Measurements from ENCODE around the gene TAF3. TPM values are rescaled to one million over a fixed set of nuclear protein-coding genes. Genes with fewer than 3 reads are reported as not detected.
"Not testable (repeated sequence)": the region's sequence is repeated elsewhere in the genome, so short reads cannot be mapped to it uniquely, and the experiment has no call there.

TAF3 gene
- total RNA-seq, 1 experiment from 2014 or later = 3.8 TPM

DNA sequence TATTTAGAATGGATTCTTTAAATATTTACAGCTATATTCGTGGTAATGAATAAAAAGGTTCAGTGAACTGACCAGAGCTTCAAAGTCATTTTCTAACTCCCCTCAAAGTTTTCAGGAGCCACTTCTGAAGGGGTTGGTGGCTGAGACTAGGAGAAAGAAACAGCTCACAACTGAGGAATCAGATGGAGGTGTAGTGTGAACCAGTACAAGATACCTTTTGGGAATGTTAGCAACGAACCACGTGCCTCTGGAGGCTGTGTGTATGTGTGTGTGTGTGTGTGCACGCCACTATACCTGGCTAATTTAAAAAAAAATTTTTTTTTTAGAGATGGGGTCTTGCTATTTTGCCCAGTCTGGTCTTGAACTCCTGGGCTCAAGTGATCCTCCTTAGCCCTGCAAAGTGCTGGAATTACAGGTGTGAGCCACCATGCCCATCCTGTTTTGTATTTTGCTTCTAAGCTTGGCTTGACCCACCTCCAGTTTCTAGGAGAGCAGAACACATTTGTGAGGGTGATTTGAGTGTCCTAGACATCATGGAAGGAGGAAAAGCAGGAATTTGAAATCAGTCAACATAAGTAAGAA lies 9.5 kb upstream of the TAF3 start:
- DNase-seq (ENCODE audit: extremely low read depth, low read depth) = no peak

DNA sequence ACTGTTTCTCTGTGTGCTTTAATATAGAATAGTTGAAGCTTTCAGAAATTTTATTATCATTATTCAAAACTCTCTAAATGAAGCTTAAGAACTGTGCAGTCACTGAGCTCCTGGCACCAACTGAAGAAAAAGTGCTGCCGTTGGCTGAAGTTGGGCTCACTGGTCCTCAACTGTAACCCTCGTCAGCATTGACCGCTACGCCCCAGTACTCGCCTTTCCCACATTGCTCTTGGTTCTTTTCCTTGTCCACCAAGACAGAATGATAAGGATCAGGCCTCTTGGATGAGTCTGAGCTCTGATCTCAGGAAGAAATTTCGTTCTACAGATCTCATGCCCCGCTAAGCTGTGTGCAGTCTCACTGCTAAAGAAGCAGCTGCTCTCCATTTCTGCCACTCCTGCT lies 7.9 kb upstream of the TAF3 start:
- no peak for DNase-seq (ENCODE audit: extremely low read depth, low read depth)

DNA sequence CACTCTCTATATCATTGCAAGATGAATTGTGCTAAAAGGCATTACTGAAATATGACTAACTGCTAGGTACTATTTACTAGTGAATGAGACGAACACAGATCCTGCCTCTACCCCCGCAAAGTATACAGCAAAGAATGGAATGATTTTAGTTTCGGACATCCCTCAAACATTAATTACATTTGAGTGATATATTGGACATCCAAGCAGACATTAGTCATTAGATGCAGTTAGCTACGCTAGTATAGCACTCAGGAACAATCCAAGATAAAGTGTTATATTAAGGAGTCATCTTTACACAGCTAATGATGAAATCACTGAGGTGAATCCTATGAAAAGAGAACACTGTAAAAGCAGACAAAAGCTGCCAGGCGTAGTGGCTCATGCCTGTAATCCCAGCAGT lies 7.3 kb upstream of the TAF3 start:
- no peak for DNase-seq (ENCODE audit: extremely low read depth, low read depth)

DNA sequence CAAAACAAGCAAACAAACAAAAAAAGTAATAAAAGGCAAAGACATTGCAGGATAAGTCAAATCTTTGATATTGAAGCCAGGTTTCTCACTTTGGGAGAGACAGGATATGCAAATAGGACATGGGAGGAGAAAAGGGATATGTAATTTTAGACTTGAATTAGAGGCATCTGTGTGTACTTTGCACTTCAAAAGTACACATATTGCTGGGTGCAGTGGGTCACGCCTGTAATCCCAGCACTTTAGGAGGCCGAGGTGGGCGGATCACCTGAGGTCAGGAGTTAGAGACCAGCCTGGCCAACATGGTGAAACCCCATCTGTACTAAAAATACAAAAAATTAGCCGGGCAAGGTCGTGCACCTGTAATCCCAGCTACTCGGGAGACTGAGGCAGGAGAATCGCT lies 6.6 kb upstream of the TAF3 start:
- not testable (repeated sequence) for DNase-seq (ENCODE audit: extremely low read depth, low read depth)

- DNase-seq (ENCODE audit: extremely low read depth, low read depth) = no peak
Observed at GRCh38 chr10:7813481-7813880, 4.8 kb upstream of the TAF3 start.

DNA sequence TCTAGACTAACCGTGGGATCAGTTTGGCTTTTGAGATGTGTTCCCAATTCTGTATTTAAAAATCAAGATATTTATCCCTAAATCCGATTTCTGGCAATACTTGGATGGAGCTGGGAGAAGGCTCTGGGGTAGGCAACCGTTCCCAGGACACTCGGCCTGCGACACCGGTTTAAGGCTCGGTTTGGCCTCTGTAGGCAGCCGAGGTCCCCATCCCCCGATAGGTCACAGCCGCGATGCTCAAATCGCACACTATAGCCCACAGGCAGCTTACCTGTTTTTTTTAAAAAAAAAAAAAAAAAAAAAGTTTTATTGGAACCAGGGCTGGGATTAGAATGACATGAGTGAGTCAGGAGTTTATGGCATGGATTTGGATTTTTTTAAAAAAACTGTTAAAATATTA lies 729 bp upstream of the TAF3 start:
- DNase-seq (ENCODE audit: extremely low read depth, low read depth) = no peak

- no peak for DNase-seq (ENCODE audit: extremely low read depth, low read depth)
Observed at GRCh38 chr10:7817984-7818294, 366 bp upstream of the TAF3 start.

DNA sequence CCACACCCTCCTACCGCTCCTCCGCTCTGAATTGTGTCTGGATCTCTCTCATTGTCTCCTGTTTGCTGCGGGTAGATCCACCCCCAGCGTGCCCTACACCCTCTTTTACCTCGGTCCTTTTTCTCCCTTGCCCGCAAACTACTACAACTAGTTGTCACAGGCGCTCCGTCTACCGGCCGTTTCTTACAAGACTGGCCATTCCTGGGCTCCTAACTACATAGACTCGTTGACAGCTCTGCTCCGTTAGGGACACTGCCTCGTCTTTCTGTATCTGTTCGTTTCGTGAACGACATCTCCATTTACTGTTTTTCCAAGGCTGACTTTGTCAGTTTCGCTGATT lies 786 bp downstream of the TAF3 start:
- peak; percentile 22 for DNase-seq (ENCODE audit: extremely low read depth, low read depth)

GRCh38 chr10:7824251-7824650 lies 5.9 kb downstream of the TAF3 start:
- DNase-seq (ENCODE audit: extremely low read depth, low read depth) = no peak

DNA sequence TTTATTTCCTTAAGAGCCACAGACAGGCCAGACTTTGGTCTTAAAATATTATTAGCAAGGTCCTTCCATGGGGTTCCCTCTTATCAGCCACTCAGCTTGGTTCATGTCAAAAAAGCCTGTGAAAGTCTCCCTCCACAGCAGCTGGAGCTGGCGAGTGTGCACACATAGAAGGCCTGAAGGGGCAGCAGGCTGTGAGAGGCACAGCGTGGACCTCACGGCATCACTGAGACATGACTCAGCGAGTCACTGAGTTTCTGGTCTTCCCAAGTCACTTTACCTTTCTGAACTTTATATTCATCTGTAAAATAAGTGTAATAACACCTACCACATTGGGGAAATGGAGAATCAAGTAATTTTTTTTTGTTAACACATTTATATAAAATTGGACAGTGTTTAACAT lies 8.7 kb downstream of the TAF3 start:
- DNase-seq (ENCODE audit: extremely low read depth, low read depth) = peak; percentile 54

- DNase-seq (ENCODE audit: extremely low read depth, low read depth) = no peak
Observed at GRCh38 chr10:7829289-7829834, 11.1 kb downstream of the TAF3 start.

DNA sequence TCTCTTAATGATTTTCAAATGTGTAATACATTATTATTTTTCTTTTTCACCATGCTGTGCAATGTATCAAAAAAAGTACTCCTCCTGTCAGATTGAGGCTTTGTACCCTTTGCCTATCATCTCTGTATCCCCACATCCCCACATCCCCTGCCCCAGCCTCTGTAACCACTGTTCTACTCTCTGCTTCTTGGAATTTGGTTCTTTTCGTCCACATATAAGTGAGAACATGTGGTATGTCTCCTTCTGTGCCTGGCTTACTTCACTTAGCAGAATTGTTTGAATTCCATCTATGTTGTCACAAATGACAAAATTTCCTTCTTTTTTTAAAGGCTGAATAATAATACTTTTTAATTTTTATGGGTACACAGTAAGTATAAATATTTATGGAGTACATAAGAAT lies 13.8 kb downstream of the TAF3 start:
- no peak for DNase-seq (ENCODE audit: extremely low read depth, low read depth)

DNA sequence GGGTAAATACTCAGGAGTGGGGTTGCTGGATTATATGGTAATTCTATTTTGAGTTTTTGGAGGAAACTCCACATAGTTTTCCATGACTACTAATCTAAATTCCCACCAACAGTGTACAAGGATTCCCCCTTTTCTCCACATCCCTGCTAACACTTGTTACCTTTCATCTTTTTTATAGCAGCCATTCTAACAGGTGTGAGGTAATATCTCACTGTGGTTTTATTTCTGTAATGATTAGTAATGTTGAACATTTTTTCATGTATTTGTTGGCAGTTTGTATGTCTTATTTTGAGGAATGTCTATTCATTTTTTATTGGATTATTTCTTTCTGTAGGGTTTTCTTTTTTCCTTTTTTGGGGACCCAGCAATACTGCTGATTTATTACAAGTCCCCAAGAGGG lies 14.9 kb downstream of the TAF3 start:
- DNase-seq (ENCODE audit: extremely low read depth, low read depth) = no peak

GRCh38 chr10:7834262-7834661 lies 16.0 kb downstream of the TAF3 start:
- no peak for DNase-seq (ENCODE audit: extremely low read depth, low read depth)

- no peak for DNase-seq (ENCODE audit: extremely low read depth, low read depth)
Observed at GRCh38 chr10:7836571-7836970, 18.3 kb downstream of the TAF3 start.

GRCh38 chr10:7846591-7846990 lies 28.3 kb downstream of the TAF3 start:
- no peak for DNase-seq (ENCODE audit: extremely low read depth, low read depth)

DNA sequence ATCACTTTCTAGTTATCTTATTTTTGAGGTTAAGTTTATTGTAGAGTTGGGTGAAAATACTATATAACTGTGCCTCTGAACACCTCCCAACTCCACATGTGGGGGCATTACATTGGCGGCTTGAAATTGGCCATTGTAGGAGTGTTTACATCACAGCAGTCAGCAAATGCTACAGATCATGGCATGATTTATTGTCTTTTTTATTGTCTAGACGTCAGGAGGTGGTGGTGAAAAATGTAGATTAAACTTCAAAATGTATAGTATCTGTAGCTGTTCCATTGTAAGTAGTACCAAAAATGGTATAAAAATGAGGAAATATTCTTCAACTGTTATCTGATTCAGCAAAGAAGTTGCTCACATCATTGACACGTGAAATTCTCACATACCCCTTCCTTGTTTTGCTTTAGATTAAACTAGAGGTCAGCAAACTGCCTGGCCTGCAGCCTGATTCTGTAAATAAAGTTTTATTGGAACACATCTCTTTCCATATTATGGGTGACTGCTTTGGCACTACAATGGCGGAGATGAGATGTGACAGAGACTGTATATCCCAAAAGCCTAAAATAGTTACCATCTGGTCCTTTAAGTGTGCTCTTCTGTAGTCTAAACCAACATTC lies 35.0 kb downstream of the TAF3 start:
- no peak for DNase-seq (ENCODE audit: extremely low read depth, low read depth)

- DNase-seq (ENCODE audit: extremely low read depth, low read depth) = no peak
Observed at GRCh38 chr10:7853890-7854289, 35.6 kb downstream of the TAF3 start.

GRCh38 chr10:7855205-7855604 lies 36.9 kb downstream of the TAF3 start:
- DNase-seq (ENCODE audit: extremely low read depth, low read depth) = no peak

DNA sequence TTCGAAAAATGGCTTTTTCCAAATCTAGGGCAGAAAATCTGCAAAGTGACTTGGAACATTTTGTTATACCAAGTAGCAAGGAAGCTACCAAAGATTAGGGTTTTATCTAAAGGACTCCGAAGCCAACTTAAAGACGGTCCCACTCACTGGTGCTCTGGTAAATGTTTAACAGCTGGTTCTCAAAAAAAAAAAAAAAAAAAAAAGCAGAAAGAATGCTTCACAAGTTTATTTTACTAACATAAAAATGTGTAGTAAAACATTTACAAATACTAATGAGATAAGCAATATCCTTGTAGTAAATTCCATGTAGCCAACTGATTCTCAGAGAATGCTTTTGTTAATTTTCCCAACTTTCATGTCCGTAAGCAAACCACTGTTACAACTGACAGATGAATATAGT lies 38.4 kb downstream of the TAF3 start:
- DNase-seq (ENCODE audit: extremely low read depth, low read depth) = no peak

DNA sequence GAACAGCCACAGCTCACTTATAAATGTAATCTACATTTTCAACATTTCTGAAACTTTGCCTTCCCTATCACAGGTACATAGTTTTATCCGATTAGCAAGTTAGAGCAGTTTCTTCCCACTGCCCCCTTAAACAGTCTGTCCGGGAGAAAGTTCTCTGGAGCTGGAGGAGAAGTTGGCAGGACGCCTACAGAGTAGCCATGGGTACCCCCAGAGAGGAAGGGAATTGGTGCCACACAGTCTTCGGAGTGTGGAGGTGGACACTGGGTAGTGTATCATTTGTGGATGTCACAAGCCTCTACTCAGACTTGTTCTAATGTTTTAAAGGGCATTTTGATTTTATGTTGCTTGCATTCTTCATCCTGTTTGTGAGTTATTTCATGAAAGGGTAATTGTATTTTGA lies 39.0 kb downstream of the TAF3 start:
- no peak for DNase-seq (ENCODE audit: extremely low read depth, low read depth)

DNA sequence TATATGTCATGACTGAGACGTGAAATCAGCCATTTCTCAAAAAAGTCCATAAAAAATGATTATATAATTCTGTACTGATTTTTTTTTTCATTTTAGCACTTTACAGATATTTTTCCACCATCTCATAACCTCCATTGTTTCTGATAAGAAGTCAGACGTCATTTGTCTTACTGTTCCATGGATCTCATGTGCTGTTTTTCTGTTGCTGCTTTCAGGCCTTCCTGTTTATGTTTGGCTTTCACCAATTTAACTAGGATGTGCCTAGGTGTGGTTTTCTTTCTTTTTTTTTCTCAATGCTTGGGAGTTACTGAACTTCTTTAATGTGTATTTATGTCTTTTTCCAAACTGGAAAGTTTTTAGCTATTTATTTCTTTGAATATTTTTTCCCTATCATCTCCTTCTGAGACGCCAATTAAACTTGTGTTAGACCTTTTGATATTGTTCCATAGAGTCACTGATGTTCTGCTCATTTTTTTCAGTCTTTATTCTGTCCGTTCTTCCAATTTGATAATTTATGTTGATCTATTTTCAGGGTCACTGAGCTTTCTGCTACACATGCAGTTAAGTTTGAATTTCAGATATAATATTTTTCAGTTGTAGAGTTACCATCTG lies 43.3 kb downstream of the TAF3 start:
- no peak for DNase-seq (ENCODE audit: extremely low read depth, low read depth)

- DNase-seq (ENCODE audit: extremely low read depth, low read depth) = no peak
Observed at GRCh38 chr10:7862121-7862514, 43.8 kb downstream of the TAF3 start.
